Glutamatergic neuron (in vitro differentiated cells): ENCODE results near the gene ODAPH. TPM values are rescaled to one million over a fixed set of nuclear protein-coding genes. Genes with fewer than 3 reads are reported as not detected.
"Not testable (repeated sequence)": the region's sequence is repeated elsewhere in the genome, so short reads cannot be mapped to it uniquely, and the experiment has no call there.

Experiments used
- DNase-seq: peaks from one replicate; pipeline ENCODE4 v3.0.0; 2022
- H3K27ac Mint-ChIP-seq: one replicate; pipeline ENCODE4 v1.8.0; 2020; ENCODE audit warnings: mild to moderate bottlenecking, mixed read lengths, inconsistent platforms; ENCODE audit not compliant: unreplicated experiment
- H3K27me3 Mint-ChIP-seq: one replicate; pipeline ENCODE4 v1.8.0; 2020; ENCODE audit warnings: mild to moderate bottlenecking, moderate library complexity, mixed read lengths, inconsistent platforms; ENCODE audit not compliant: unreplicated experiment
- H3K36me3 Mint-ChIP-seq: one replicate; pipeline ENCODE4 v1.8.0; 2020; ENCODE audit warnings: mild to moderate bottlenecking, mixed read lengths, inconsistent platforms; ENCODE audit not compliant: unreplicated experiment
- H3K4me1 Mint-ChIP-seq: one replicate; pipeline ENCODE4 v1.8.0; 2020; ENCODE audit warnings: mild to moderate bottlenecking, low read depth, mixed read lengths, inconsistent platforms; ENCODE audit not compliant: unreplicated experiment
- H3K4me3 Mint-ChIP-seq: one replicate; pipeline ENCODE4 v1.8.0; 2020; ENCODE audit warnings: mild to moderate bottlenecking, mixed read lengths, inconsistent platforms; ENCODE audit not compliant: unreplicated experiment
- H3K9me3 Mint-ChIP-seq: one replicate; pipeline ENCODE4 v1.8.0; 2020; ENCODE audit warnings: mild to moderate bottlenecking, moderate library complexity, mixed read lengths, inconsistent platforms; ENCODE audit not compliant: unreplicated experiment
- CTCF ChIP-seq: fragments of 200-600 bp; sonication (generic); IDR thresholded peaks from one replicate; pipeline ENCODE4 v1.5.0; 2021; ENCODE audit not compliant: partially characterized antibody, unreplicated experiment
- total RNA-seq: library from RNA; stranded (reverse); fragmentation: NEBNext Ultra II Directional; extraction: Animal tissue kit (Norgen Biotek cat#: 25700); gene quantifications from one replicate; pipeline ENCODE4 v1.2.1, GENCODE V29; 2021; ENCODE audit not compliant: unreplicated experiment

ODAPH gene
- total RNA-seq, 1 donor from 2014 or later = not detected

GRCh38 chr4:75514131-75514948, 41.5 kb upstream of the ODAPH start, which contains the start of the genes RCHY1 and THAP6:
RCHY1 (minus strand) TSS chr4:75514403; CDS start chr4:75514286, 117 bp downstream.
THAP6 (plus strand) TSS chr4:75514473; CDS start chr4:75515453, 980 bp downstream.
- H3K36me3 Mint-ChIP-seq = no peaks in the 10 kb centered on the region
- peaks cover 2% of the 10 kb centered on the region for H3K27me3 Mint-ChIP-seq
- peaks cover 4% of the 10 kb centered on the region for H3K4me1 Mint-ChIP-seq
- peak within 1 kb of the TSS; percentile 88 for H3K27ac Mint-ChIP-seq
- H3K4me3 Mint-ChIP-seq = no peak within 1 kb of the TSS
- DNase-seq = peak; percentile 94
- H3K9me3 Mint-ChIP-seq = peaks cover 2% of the 10 kb centered on the region
- TF ChIP-seq CTCF = no peak

GRCh38 chr4:75514949-75515612, 40.8 kb upstream of the ODAPH start:
- peaks cover 2% of the 10 kb centered on the region for H3K27me3 Mint-ChIP-seq
- H3K36me3 Mint-ChIP-seq = no peaks in the 10 kb centered on the region
- no peak overlapping the region for H3K4me3 Mint-ChIP-seq
- H3K4me1 Mint-ChIP-seq = peaks cover 4% of the 10 kb centered on the region
- DNase-seq = no peak
- no peak for TF ChIP-seq CTCF
- H3K9me3 Mint-ChIP-seq = peaks cover 2% of the 10 kb centered on the region
- H3K27ac Mint-ChIP-seq = peak overlapping the region; percentile 88

GRCh38 chr4:75516144-75516543, 39.7 kb upstream of the ODAPH start:
- no peak for DNase-seq
- Mint-ChIP-seq H3K9me3 (peaks cover 2% of the 10 kb centered on the region), H3K36me3 (no peaks in the 10 kb centered on the region), H3K27ac (no peak overlapping the region), H3K4me3 (no peak overlapping the region), H3K4me1 (peaks cover 4% of the 10 kb centered on the region), H3K27me3 (peaks cover 2% of the 10 kb centered on the region)
- TF ChIP-seq CTCF = no peak

GRCh38 chr4:75519452-75519851, 36.4 kb upstream of the ODAPH start:
- H3K27me3 Mint-ChIP-seq, H3K4me3 Mint-ChIP-seq, H3K9me3 Mint-ChIP-seq, H3K4me1 Mint-ChIP-seq, DNase-seq, H3K36me3 Mint-ChIP-seq, H3K27ac Mint-ChIP-seq: not testable (repeated sequence)

GRCh38 chr4:75525086-75525485, 30.8 kb upstream of the ODAPH start:
- Mint-ChIP-seq H3K36me3 (peaks cover 2% of the 10 kb centered on the region), H3K27me3 (no peaks in the 10 kb centered on the region), H3K4me3 (no peak overlapping the region), H3K27ac (no peak overlapping the region), H3K9me3 (no peaks in the 10 kb centered on the region), H3K4me1 (peaks cover 6% of the 10 kb centered on the region)
- no peak for TF ChIP-seq CTCF
- DNase-seq = no peak
